SK-N-MC (cell line): Measurements from ENCODE around the gene DLG1.

Experiments
- EZH2 ChIP-seq: fragments of 200-600 bp; sonication (generic); IDR thresholded peaks from one replicate; pipeline ENCODE4 v1.6.1; 2017; ENCODE audit warnings: antibody characterized with exemption
- POLR2AphosphoS5 ChIP-seq: IDR thresholded peaks from 2 replicates; pipeline ENCODE4 v1.6.1; 2012; ENCODE audit warnings: mild to moderate bottlenecking, low read depth, low read length, borderline replicate concordance

GRCh38 chr3:197191897-197192296, 106.5 kb downstream of the DLG1 start:
- TF ChIP-seq EZH2 = no peak
- no peak for TF ChIP-seq POLR2AphosphoS5
